ENCODE data around the gene HNRNPUL2. TPM values are rescaled to one million over a fixed set of nuclear protein-coding genes. Genes with fewer than 3 reads are reported as not detected.

Gene HNRNPUL2
- total RNA-seq, 1 donor from 2014 or later: 45.6 TPM

- DNase-seq (ENCODE audit: low spot score): no peak
- H3K27me3 Mint-ChIP-seq (ENCODE audit: low read depth): no peaks in the 10 kb centered on the region
- TF ChIP-seq CTCF (IDR thresholded peaks at IDR 0.05): no peak
- H3K36me3 Mint-ChIP-seq (ENCODE audit: low read depth): peaks cover 7% of the 10 kb centered on the region
- H3K4me3 Mint-ChIP-seq (ENCODE audit: unreplicated experiment): peak overlapping the region; percentile 94
- no peaks in the 10 kb centered on the region for H3K9me3 Mint-ChIP-seq (ENCODE audit: low read depth)
- peaks cover 40% of the 10 kb centered on the region for H3K4me1 Mint-ChIP-seq (ENCODE audit: low read depth)
- H3K27ac Mint-ChIP-seq (ENCODE audit: unreplicated experiment): peak overlapping the region; percentile 93
Measured at GRCh38 chr11:62666259-62666926, 60.9 kb downstream of the HNRNPUL2 start.

GRCh38 chr11:62665599-62666258 lies 61.5 kb downstream of the HNRNPUL2 start:
- H3K27me3 Mint-ChIP-seq (ENCODE audit: low read depth): no peaks in the 10 kb centered on the region
- peaks cover 7% of the 10 kb centered on the region for H3K36me3 Mint-ChIP-seq (ENCODE audit: low read depth)
- no peak for DNase-seq (ENCODE audit: low spot score)
- TF ChIP-seq CTCF (IDR thresholded peaks at IDR 0.05): no peak
- peak overlapping the region; percentile 93 for H3K27ac Mint-ChIP-seq (ENCODE audit: unreplicated experiment)
- no peaks in the 10 kb centered on the region for H3K9me3 Mint-ChIP-seq (ENCODE audit: low read depth)
- H3K4me3 Mint-ChIP-seq (ENCODE audit: unreplicated experiment): peak overlapping the region; percentile 94
- peaks cover 36% of the 10 kb centered on the region for H3K4me1 Mint-ChIP-seq (ENCODE audit: low read depth)

- peak; percentile 98 for DNase-seq (ENCODE audit: low spot score)
Measured at GRCh38 chr11:62665075-62665598, 62.1 kb downstream of the HNRNPUL2 start, which contains the start of the genes C11orf98 and CSKMT. C11orf98 (minus strand) TSS chr11:62665210; CDS start chr11:62665169, 41 bp downstream. CSKMT (plus strand) TSS chr11:62665312; CDS start chr11:62665880, 568 bp downstream.

GRCh38 chr11:62664405-62665074 lies 62.7 kb downstream of the HNRNPUL2 start:
- H3K27ac Mint-ChIP-seq (ENCODE audit: unreplicated experiment): peak overlapping the region; percentile 93
- peaks cover 26% of the 10 kb centered on the region for H3K4me1 Mint-ChIP-seq (ENCODE audit: low read depth)
- H3K27me3 Mint-ChIP-seq (ENCODE audit: low read depth): no peaks in the 10 kb centered on the region
- H3K4me3 Mint-ChIP-seq (ENCODE audit: unreplicated experiment): peak overlapping the region; percentile 94
- no peak for DNase-seq (ENCODE audit: low spot score)
- H3K36me3 Mint-ChIP-seq (ENCODE audit: low read depth): peaks cover 7% of the 10 kb centered on the region
- TF ChIP-seq CTCF (IDR thresholded peaks at IDR 0.05): no peak
- H3K9me3 Mint-ChIP-seq (ENCODE audit: low read depth): no peaks in the 10 kb centered on the region

More at GRCh38 chr11:62665075-62665598, 62.1 kb downstream of the HNRNPUL2 start, which contains the start of the genes C11orf98 and CSKMT:
- no peaks in the 10 kb centered on the region for H3K9me3 Mint-ChIP-seq (ENCODE audit: low read depth)
- H3K36me3 Mint-ChIP-seq (ENCODE audit: low read depth): peaks cover 7% of the 10 kb centered on the region
- H3K27ac Mint-ChIP-seq (ENCODE audit: unreplicated experiment): peak within 1 kb of the TSS; percentile 93
- TF ChIP-seq CTCF (IDR thresholded peaks at IDR 0.05): no peak
- no peaks in the 10 kb centered on the region for H3K27me3 Mint-ChIP-seq (ENCODE audit: low read depth)
- peak within 1 kb of the TSS; percentile 94 for H3K4me3 Mint-ChIP-seq (ENCODE audit: unreplicated experiment)
- H3K4me1 Mint-ChIP-seq (ENCODE audit: low read depth): peaks cover 31% of the 10 kb centered on the region

Other genes with a start within 250 kb of the HNRNPUL2 start
- gene AHNAK, start 180.7 kb downstream of the HNRNPUL2 start, total RNA-seq: 476 to 526 TPM (median 514 TPM) in 3 replicates
- 1,000 to 1,202 TPM (median 1,017 TPM) in 3 replicates for gene EEF1G, start 153.6 kb downstream of the HNRNPUL2 start, total RNA-seq
- 9.6 to 15.2 TPM (median 11.8 TPM) in 3 replicates for gene TUT1, start 135.9 kb downstream of the HNRNPUL2 start, total RNA-seq
- gene MTA2, start 125.6 kb downstream of the HNRNPUL2 start, total RNA-seq: 81.7 to 89.3 TPM (median 83.0 TPM) in 3 replicates
- 55.2 to 76.6 TPM (median 58.9 TPM) in 3 replicates for gene EML3, start 114.7 kb downstream of the HNRNPUL2 start, total RNA-seq
- gene ROM1, start 114.2 kb downstream of the HNRNPUL2 start, total RNA-seq: 2.4 to 5.8 TPM (median 3.5 TPM) in 3 replicates
- gene B3GAT3, start 105.5 kb downstream of the HNRNPUL2 start, total RNA-seq: 35.3 to 40.1 TPM (median 37.7 TPM) in 3 replicates
- 348 to 394 TPM (median 359 TPM) in 3 replicates for gene GANAB, start 80.8 kb downstream of the HNRNPUL2 start, total RNA-seq
- 17.0 to 18.1 TPM (median 17.2 TPM) in 3 replicates for gene INTS5, start 74.2 kb downstream of the HNRNPUL2 start, total RNA-seq
- gene C11orf98, start 62.2 kb downstream of the HNRNPUL2 start, total RNA-seq: 39.0 to 61.1 TPM (median 47.5 TPM) in 3 replicates
- gene CSKMT, start 62.1 kb downstream of the HNRNPUL2 start, total RNA-seq: 7.8 to 8.4 TPM (median 8.4 TPM) in 3 replicates
- gene UQCC3, start 55.8 kb downstream of the HNRNPUL2 start, total RNA-seq: 4.8 to 5.7 TPM (median 5.5 TPM) in 3 replicates
- 2.8 to 8.3 TPM (median 4.2 TPM) in 3 replicates for gene LBHD1, start 55.2 kb downstream of the HNRNPUL2 start, total RNA-seq
- 72.0 to 82.2 TPM (median 81.6 TPM) in 3 replicates for gene UBXN1, start 48.4 kb downstream of the HNRNPUL2 start, total RNA-seq
- 0.20 to 0.51 TPM (median 0.21 TPM) in 3 replicates for gene LRRN4CL, start 37.9 kb downstream of the HNRNPUL2 start, total RNA-seq
- gene BSCL2, start 20.0 kb downstream of the HNRNPUL2 start, total RNA-seq: 36.6 to 76.0 TPM (median 43.2 TPM) in 3 replicates
- not detected in 3 replicates for gene GNG3, start 19.8 kb downstream of the HNRNPUL2 start, total RNA-seq
- 33.0 to 36.8 TPM (median 36.7 TPM) in 3 replicates for gene TTC9C, start 1.0 kb upstream of the HNRNPUL2 start, total RNA-seq
- 10.2 to 13.0 TPM (median 11.3 TPM) in 3 replicates for gene ZBTB3, start 26.7 kb upstream of the HNRNPUL2 start, total RNA-seq
- 75.9 to 77.8 TPM (median 77.0 TPM) in 3 replicates for gene POLR2G, start 34.1 kb upstream of the HNRNPUL2 start, total RNA-seq
- 18.8 to 31.0 TPM (median 21.4 TPM) in 3 replicates for gene TAF6L, start 43.9 kb upstream of the HNRNPUL2 start, total RNA-seq
- gene TMEM179B, start 59.9 kb upstream of the HNRNPUL2 start, total RNA-seq: 29.4 to 44.9 TPM (median 35.1 TPM) in 3 replicates
- gene TMEM223, start 64.5 kb upstream of the HNRNPUL2 start, total RNA-seq: 11.4 to 16.2 TPM (median 14.7 TPM) in 3 replicates
- gene NXF1, start 78.0 kb upstream of the HNRNPUL2 start, total RNA-seq: 51.3 to 69.5 TPM (median 52.4 TPM) in 3 replicates
- 44.0 to 52.2 TPM (median 45.5 TPM) in 3 replicates for gene STX5, start 104.6 kb upstream of the HNRNPUL2 start, total RNA-seq
- 0.65 TPM in 1 of 3 replicates, not detected in the others for gene TEX54, start 105.4 kb upstream of the HNRNPUL2 start, total RNA-seq
- gene WDR74, start 112.1 kb upstream of the HNRNPUL2 start, total RNA-seq: 26.4 to 27.9 TPM (median 27.3 TPM) in 3 replicates
- gene SLC3A2, start 153.4 kb upstream of the HNRNPUL2 start, total RNA-seq: 125 to 380 TPM (median 374 TPM) in 3 replicates
- gene CHRM1, start 193.9 kb upstream of the HNRNPUL2 start, total RNA-seq: not detected in 3 replicates

Data from chondrocyte (in vitro differentiated cells).